ENCODE results near the gene FTL. TPM values are rescaled to one million over a fixed set of nuclear protein-coding genes. Genes with fewer than 3 reads are reported as not detected.

Gene FTL
- total RNA-seq, 1 experiment from 2014 or later: 1,245 TPM

GRCh38 chr19:48969276-48970138 lies 4.4 kb downstream of the FTL start:
- H3K36me3 Mint-ChIP-seq (ENCODE audit: insufficient read depth in 1 of 3, low read depth in 3 of 3): peaks cover 37 to 64% (median 62%) of the 10 kb centered on the region in 3 experiments; a peak in 6 of 7 replicates
- Histone ChIP-seq H3T11ph (ENCODE audit: low read length) (no peak overlapping the region), H3K9ac (ENCODE audit: extremely low read depth, insufficient read length, low read length) (no peak overlapping the region), H3K4ac (ENCODE audit: low read depth, low read length) (no peak overlapping the region), H3K79me2 (ENCODE audit: insufficient read depth, low read length) (no peaks in the 10 kb centered on the region), H2AFZ (ENCODE audit: low read length) (no peak overlapping the region), H3K56ac (ENCODE audit: insufficient read length, low read depth, low read length) (no peak overlapping the region), H2BK12ac (ENCODE audit: insufficient read length, low read depth, low read length) (no peak overlapping the region), H2BK120ac (ENCODE audit: low read depth, low read length, poor library complexity, severe bottlenecking) (no peak overlapping the region), H3K23me2 (ENCODE audit: insufficient read length, low read depth, low read length, poor library complexity, severe bottlenecking) (peaks cover 7% of the 10 kb centered on the region), H3K4me1 (ENCODE audit: insufficient read depth, low read length) (no peaks in the 10 kb centered on the region), H4K5ac (ENCODE audit: insufficient read length, low read depth, low read length) (no peak overlapping the region), H3K23ac (ENCODE audit: insufficient read length, low read depth, low read length) (no peak overlapping the region), H2BK20ac (ENCODE audit: low read depth, low read length, poor library complexity, severe bottlenecking) (no peak overlapping the region), H3K27ac (ENCODE audit: insufficient read length, low read depth, low read length) (no peak overlapping the region), H3K79me1 (ENCODE audit: insufficient read depth, low read depth, low read length, poor library complexity, severe bottlenecking) (no peaks in the 10 kb centered on the region), H3K4me2 (ENCODE audit: insufficient read depth, insufficient read length, low read length) (no peak overlapping the region), H2BK5ac (ENCODE audit: insufficient read length, low read length) (no peak overlapping the region), H3K9me3 (ENCODE audit: control insufficient read depth, low read depth, low read length) (no peaks in the 10 kb centered on the region), H4K91ac (ENCODE audit: insufficient read length, low read depth, low read length) (no peak overlapping the region), H3K18ac (ENCODE audit: insufficient read length, low read depth, low read length) (no peak overlapping the region), H4K20me1 (ENCODE audit: control insufficient read depth, insufficient read depth, insufficient read length) (peaks cover 3% of the 10 kb centered on the region), H2BK15ac (ENCODE audit: low read depth, low read length) (no peak overlapping the region), H4K8ac (replicated peaks; ENCODE audit: insufficient read length, low read depth, low read length) (no peak overlapping the region), H3K27me3 (ENCODE audit: insufficient read depth, low read length) (no peaks in the 10 kb centered on the region), H2AK5ac (ENCODE audit: insufficient read length, low read length) (no peak overlapping the region), H3K14ac (ENCODE audit: insufficient read depth, low read length) (no peak overlapping the region)
- WGBS (ENCODE audit: extremely low coverage, insufficient read length, low lambda C conversion rate): no CpG with 5 or more reads among the region's 45 CpGs
- H3K4me1 Mint-ChIP-seq: peaks cover 14 to 33% of the 10 kb centered on the region in 2 experiments
- H3K9me3 Mint-ChIP-seq: peaks cover 0 to 5% of the 10 kb centered on the region in 2 experiments; a peak in 1 of 5 replicates
- no peak for TF ChIP-seq CTCF (conservative IDR thresholded peaks at IDR 0.05)
- H3K27me3 Mint-ChIP-seq (ENCODE audit: low read depth): peaks cover 2% of the 10 kb centered on the region; the same call in 1 of the 2 replicates
- peak; percentile 63 for DNase-seq
- H3K4me3 Mint-ChIP-seq: 0 out of 5 replicates have a peak overlapping the region, but pooled peaks of 1 of the 2 experiments have one; percentile 29
- H3K27ac Mint-ChIP-seq: no peak overlapping the region

Data from H9 (cell line).